Pancreas (tissue), 10 donors: ENCODE measurements around the gene SLC24A3. TPM values are rescaled to one million over a fixed set of nuclear protein-coding genes. Genes with fewer than 3 reads are reported as not detected.

Experiments
- ATAC-seq, 4 donors: fragments of 200-7000 bp; cut with Tn5 transposase; one replicate each; pipeline versions ENCODE4 v1.8.0 to v1.9.1; 2020; ENCODE audit warnings: mild to moderate bottlenecking in 4 of 4, moderate library complexity in 4 of 4
- DNase-seq, 6 donors: peaks; one replicate each; pipeline ENCODE4 v3.0.0-alpha.2; 2020
- FAIRE-seq: peaks from 2 replicates; lab custom pipeline; 2012; peaks lifted over from hg19 to GRCh38; lab: Jason Lieb, UNC
- H3K27ac ChIP-seq, 4 donors: fragments of 200-600 bp; sonication (generic); 1 replicate in 3 of 4; 2 replicates in 1 of 4; pipeline versions ENCODE4 v1.5.0 to v1.8.0; 2020
- H3K27me3 ChIP-seq, 4 donors: fragments of 200-600 bp; one replicate each; pipeline ENCODE4 v1.8.0; 2021
- H3K36me3 ChIP-seq, 3 donors: fragments of 200-600 bp; sonication (generic) in 1 of 3; one replicate each; pipeline versions ENCODE4 v1.5.0 to v1.8.0; 2020 to 2021
- H3K4me1 ChIP-seq, 3 donors: fragments of 200-600 bp; one replicate each; pipeline ENCODE4 v1.8.0; 2021
- H3K4me3 ChIP-seq, 4 donors: fragments of 200-600 bp; sonication (generic) in 2 of 4; one replicate each; pipeline versions ENCODE4 v1.5.0 to v1.8.0; 2020 to 2021
- H3K9me3 ChIP-seq, 4 donors: fragments of 200-600 bp; one replicate each; pipeline ENCODE4 v1.8.0; 2021
- WGBS, 2 donors: extraction: QIAGEN DNeasy Blood & Tissue Kit; methylation state at CpG; one replicate each; pipeline ENCODE4 v1.1.7; 2013; 5-methylcytosine and 5-hydroxymethylcytosine counted together
- intact Hi-C, 3 donors: fragments of 100-400 bp; cut with DNase I; formaldehyde crosslinking; loops; one replicate each; pipeline versions ENCODE4 v1.11.1 to v1.14.2; 2022
- polyA plus RNA-seq, 2 donors: library from polyadenylated mRNA; stranded (reverse); fragments of 200-250 nt; gene quantifications; one replicate each; pipeline ENCODE4 v1.2.3, GENCODE V29; 2013
- total RNA-seq, 6 donors: library from RNA; stranded (reverse); fragmentation: NEBNext Ultra II Directional in 4 of 6; extraction: Animal tissue kit (Norgen Biotek cat#: 25700) in 4 of 6; gene quantifications; one replicate each; pipeline versions ENCODE4 v1.2.1 to v1.2.4, GENCODE V29; 2021 to 2023
- TF ChIP-seq, protein P1 (sequence below), 4 donors: fragments of 200-600 bp; sonication (generic) in 3 of 4; IDR thresholded peaks; one replicate each; pipeline versions ENCODE4 v1.5.0 to v1.8.0; 2021; ENCODE audit warnings: antibody characterized with exemption in 4 of 4
- donor health status: healthy with polysubstance abuse.
- donor health status: DM: no; HTN: no; CAD: no; lungs with moderate emphysema.
- donor health status: DM: no; HTN: no; CAD: no.
- donor health status: control.
- donor health status: control.
- donor health status: Bipolar disorder and iron deficiency.
- donor health status: DM: yes; HTN: yes; CAD: no.
- donor health status: DM: no; HTN: no; CAD: no.
- donor health status: DM: no; HTN: no; CAD: no.
- donor health status: DM: yes; HTN: yes; CAD: no.

Gene SLC24A3
- total and polyA plus RNA-seq, 8 donors: 0.28 to 0.87 (median 0.49) TPM

DNA sequence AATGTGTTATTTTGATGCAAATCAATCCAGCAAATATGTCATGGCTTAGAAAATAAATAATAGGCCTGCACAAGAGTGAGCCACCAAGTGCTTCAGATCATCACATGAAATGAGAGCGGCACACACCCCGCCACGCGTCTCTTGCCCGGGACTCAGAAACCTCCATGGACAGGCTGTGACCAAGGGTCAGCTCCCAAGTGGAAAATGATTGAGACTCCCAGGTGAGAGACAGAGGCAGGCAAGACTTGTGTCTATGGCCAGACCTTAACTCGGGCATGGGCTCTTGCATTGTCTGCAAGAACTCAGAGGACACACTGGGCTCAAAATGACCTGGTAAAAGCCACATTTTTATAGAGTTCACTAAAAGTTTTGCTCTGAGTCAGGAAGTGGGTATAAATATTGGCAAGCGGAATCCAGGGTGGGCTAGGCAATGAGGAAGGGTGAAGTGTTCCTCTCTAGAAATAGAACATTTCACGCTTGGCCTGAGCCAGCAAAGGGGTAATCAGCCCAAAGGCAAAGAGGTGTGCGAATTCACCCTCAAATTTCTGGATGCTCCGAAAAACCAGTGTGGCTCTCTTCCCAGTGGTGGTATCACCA lies 514.9 kb downstream of the SLC24A3 start:
- ATAC-seq (no peak), FAIRE-seq (no peak), DNase-seq (no peak)
- H3K27me3 ChIP-seq: no peaks in the 10 kb centered on the region
- no peak overlapping the region for H3K4me3 ChIP-seq
- intact Hi-C loops: no loop called here
- WGBS, 2 donors: 90 to 93% methylated on average over 10 of the region's 10 CpGs
- TF ChIP-seq, protein P1, sequence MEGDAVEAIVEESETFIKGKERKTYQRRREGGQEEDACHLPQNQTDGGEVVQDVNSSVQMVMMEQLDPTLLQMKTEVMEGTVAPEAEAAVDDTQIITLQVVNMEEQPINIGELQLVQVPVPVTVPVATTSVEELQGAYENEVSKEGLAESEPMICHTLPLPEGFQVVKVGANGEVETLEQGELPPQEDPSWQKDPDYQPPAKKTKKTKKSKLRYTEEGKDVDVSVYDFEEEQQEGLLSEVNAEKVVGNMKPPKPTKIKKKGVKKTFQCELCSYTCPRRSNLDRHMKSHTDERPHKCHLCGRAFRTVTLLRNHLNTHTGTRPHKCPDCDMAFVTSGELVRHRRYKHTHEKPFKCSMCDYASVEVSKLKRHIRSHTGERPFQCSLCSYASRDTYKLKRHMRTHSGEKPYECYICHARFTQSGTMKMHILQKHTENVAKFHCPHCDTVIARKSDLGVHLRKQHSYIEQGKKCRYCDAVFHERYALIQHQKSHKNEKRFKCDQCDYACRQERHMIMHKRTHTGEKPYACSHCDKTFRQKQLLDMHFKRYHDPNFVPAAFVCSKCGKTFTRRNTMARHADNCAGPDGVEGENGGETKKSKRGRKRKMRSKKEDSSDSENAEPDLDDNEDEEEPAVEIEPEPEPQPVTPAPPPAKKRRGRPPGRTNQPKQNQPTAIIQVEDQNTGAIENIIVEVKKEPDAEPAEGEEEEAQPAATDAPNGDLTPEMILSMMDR (IDR thresholded peaks at IDR 0.05): no peak
- no peaks in the 10 kb centered on the region for H3K4me1 ChIP-seq
- no peaks in the 10 kb centered on the region for H3K9me3 ChIP-seq
- H3K27ac ChIP-seq: no peak overlapping the region
- H3K36me3 ChIP-seq: no peaks in the 10 kb centered on the region

DNA sequence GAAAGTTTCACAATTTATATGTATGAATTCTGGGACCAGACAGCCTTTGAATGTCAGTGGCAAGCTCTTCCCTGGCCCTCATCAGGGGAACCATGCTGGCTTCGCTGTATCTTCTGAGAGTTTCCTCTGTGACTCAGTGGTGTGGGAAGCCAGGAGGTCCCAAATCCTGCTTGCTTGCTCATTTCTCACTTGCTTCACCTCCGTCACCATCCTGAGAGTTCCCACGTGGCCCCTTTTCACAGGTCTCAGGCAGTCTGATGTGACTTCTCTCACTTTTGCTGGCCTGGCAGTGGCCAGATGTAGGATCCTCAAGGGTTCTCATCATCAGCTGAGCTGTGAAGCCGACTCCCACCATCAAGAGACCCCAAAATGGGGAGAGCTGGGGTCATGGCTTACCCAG lies 517.2 kb downstream of the SLC24A3 start:
- Histone ChIP-seq H3K27me3 (no peaks in the 10 kb centered on the region), H3K4me1 (no peaks in the 10 kb centered on the region), H3K27ac (no peak overlapping the region), H3K36me3 (no peaks in the 10 kb centered on the region), H3K9me3 (no peaks in the 10 kb centered on the region), H3K4me3 (no peak overlapping the region)
- intact Hi-C loops: no loop called here
- TF ChIP-seq, protein P1 (IDR thresholded peaks at IDR 0.05): no peak
- FAIRE-seq (no peak), DNase-seq (no peak), ATAC-seq (no peak)
- 69 to 83% methylated on average over 4 of the region's 4 CpGs for WGBS, 2 donors

DNA sequence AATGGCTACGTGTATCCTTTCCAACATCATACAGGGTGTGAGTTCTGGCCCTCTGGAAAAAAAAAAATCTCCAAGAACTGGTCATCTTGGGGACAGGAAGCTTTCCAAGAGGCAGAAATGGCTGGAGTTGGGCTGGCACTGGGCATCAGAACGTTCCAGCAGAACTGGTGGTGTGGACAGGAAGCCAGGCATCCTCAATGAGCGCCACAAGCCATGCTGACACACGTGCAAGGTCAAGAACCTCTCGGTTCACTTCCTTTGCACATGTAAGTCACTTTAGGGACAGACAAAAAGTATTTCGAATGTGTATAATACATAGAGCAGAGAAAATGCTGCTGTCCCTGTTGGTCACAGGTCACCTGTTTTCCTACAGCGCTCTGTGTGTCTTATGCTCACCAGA lies 518.3 kb downstream of the SLC24A3 start:
- Histone ChIP-seq H3K4me3 (no peak overlapping the region), H3K36me3 (no peaks in the 10 kb centered on the region), H3K27ac (no peak overlapping the region), H3K4me1 (peaks cover 0 to 2% (median 0%) of the 10 kb centered on the region in 3 donors), H3K9me3 (no peaks in the 10 kb centered on the region), H3K27me3 (no peaks in the 10 kb centered on the region)
- WGBS, 2 donors: 72 to 75% methylated on average over 7 of the region's 7 CpGs
- TF ChIP-seq, protein P1 (IDR thresholded peaks at IDR 0.05): no peak
- intact Hi-C loops: no loop called here
- DNase-seq (no peak), ATAC-seq (no peak), FAIRE-seq (no peak)

DNA sequence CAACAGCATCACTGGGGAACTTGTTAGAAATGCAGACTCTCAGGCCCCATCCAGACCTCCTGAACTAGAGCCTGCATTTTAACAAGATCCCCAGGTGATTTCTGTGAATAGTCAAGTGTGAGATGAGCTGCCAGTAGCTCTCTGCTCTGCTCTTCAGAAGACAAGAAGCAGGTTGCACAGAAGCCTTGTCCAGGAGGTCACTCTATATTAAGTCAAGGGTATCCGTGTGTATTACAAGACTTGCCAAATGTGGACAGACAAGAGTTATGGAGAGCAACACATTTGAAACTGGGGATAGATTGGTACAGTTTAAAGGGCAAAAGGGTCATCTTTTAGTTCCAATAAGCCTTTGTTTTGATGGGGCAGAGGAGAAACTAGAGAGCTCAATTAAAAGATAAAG lies 522.4 kb downstream of the SLC24A3 start:
- Histone ChIP-seq H3K36me3 (no peaks in the 10 kb centered on the region), H3K4me1 (peaks cover 0 to 3% (median 0%) of the 10 kb centered on the region in 3 donors), H3K27ac (no peak overlapping the region), H3K9me3 (no peaks in the 10 kb centered on the region), H3K4me3 (no peak overlapping the region), H3K27me3 (no peaks in the 10 kb centered on the region)
- intact Hi-C loops: no loop called here
- FAIRE-seq (no peak), ATAC-seq (no peak), DNase-seq (no peak)
- TF ChIP-seq, protein P1 (IDR thresholded peaks at IDR 0.05): no peak
- WGBS, 2 donors: 73 to 88% methylated on average over 1 of the region's 1 CpG

DNA sequence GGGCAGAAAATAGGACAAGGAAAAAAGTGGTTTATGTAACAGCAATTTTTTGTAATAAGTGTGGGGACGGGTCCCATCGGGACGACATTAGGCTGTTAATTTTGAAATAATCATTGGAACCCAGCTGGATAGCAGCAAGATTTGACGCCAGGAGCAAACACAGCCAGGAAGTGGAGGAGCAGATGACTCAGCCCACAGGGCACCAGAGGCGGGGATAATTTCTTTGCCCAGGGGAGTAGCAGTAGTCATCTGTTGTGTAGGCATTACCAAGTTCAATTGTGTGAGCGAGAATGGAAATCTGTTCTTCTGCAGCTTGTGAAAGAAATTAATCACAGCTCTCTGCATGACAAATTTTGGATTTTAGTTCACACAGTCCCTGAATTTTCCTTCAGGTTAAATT lies 523.0 kb downstream of the SLC24A3 start:
- Histone ChIP-seq H3K4me3 (no peak overlapping the region), H3K4me1 (peaks cover 0 to 3% (median 0%) of the 10 kb centered on the region in 3 donors), H3K27ac (no peak overlapping the region), H3K27me3 (no peaks in the 10 kb centered on the region), H3K9me3 (no peaks in the 10 kb centered on the region), H3K36me3 (no peaks in the 10 kb centered on the region)
- WGBS, 2 donors: 55 to 63% methylated on average over 6 of the region's 6 CpGs
- FAIRE-seq: no peak
- intact Hi-C loops: no loop called here
- TF ChIP-seq, protein P1 (IDR thresholded peaks at IDR 0.05): no peak
- DNase-seq: peak in 4 of 6 donors; percentile 17 to 58 (median 31)
- peak in 3 of 4 donors; percentile 79 to 96 (median 93) for ATAC-seq
